Measurements from ENCODE around the gene FOSB. TPM values are rescaled to one million over a fixed set of nuclear protein-coding genes. Genes with fewer than 3 reads are reported as not detected.

Gene FOSB
- total RNA-seq, 1 donor from 2014 or later: 176 TPM

DNA sequence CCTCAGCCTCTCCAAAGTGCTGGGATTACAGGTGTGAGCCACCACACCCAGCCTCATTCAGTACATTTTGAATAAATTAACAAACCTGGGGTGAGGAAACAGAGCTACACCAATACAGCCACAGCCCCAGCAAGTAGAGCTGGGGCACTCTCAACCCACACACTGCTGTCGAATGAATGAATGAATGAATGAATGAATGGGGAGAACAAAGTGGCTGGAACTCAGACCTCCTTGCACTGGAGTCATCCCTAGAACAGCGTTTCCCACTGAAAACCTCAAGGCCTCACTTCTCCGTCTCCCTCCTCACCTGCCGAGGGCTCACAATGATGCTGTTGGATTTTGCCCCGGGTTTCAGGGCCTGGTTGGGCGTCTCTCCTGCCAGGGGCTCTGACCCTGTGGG is 46.9 kb upstream of the FOSB start:
- no peak overlapping the region for H3K4me3 Mint-ChIP-seq (ENCODE audit: unreplicated experiment)
- H3K27me3 Mint-ChIP-seq (ENCODE audit: unreplicated experiment): no peaks in the 10 kb centered on the region
- TF ChIP-seq, protein P1, sequence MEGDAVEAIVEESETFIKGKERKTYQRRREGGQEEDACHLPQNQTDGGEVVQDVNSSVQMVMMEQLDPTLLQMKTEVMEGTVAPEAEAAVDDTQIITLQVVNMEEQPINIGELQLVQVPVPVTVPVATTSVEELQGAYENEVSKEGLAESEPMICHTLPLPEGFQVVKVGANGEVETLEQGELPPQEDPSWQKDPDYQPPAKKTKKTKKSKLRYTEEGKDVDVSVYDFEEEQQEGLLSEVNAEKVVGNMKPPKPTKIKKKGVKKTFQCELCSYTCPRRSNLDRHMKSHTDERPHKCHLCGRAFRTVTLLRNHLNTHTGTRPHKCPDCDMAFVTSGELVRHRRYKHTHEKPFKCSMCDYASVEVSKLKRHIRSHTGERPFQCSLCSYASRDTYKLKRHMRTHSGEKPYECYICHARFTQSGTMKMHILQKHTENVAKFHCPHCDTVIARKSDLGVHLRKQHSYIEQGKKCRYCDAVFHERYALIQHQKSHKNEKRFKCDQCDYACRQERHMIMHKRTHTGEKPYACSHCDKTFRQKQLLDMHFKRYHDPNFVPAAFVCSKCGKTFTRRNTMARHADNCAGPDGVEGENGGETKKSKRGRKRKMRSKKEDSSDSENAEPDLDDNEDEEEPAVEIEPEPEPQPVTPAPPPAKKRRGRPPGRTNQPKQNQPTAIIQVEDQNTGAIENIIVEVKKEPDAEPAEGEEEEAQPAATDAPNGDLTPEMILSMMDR (IDR thresholded peaks at IDR 0.05): no peak
- H3K9me3 Mint-ChIP-seq (ENCODE audit: unreplicated experiment): no peaks in the 10 kb centered on the region
- no peak overlapping the region for H3K27ac Mint-ChIP-seq (ENCODE audit: unreplicated experiment)
- peaks cover 13% of the 10 kb centered on the region for H3K36me3 Mint-ChIP-seq (ENCODE audit: unreplicated experiment)
- no peak for DNase-seq (ENCODE audit: extremely low spot score, unreplicated experiment)
- peaks cover 32% of the 10 kb centered on the region for H3K4me1 Mint-ChIP-seq (ENCODE audit: unreplicated experiment)

DNA sequence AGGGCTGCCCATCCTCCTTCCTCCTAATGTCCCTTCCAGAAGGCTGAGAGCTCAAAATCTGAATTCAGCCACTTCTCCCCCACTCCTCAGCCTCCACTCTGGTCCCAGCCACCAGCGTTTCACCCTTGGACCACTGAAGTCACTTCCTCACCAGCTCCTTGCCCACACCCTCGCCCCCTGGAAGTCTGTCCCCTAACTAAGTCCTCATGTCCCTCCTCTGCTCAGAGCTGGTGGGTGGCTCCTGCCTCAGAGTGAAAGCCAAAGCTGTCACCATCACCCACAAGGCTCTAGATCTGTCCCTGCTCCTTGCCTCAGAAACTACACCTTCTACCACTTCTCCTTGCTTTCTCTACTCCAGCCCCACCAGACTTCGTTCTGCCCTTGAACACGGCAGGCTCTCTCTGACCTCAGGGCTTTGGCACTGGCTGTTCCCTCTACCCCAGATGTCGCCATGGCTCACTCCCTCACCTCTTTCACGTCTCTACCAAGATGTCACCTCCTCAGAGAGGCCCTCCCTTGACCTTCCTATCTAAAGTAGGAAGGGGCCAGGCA is 45.8 kb upstream of the FOSB start:
- peaks cover 7% of the 10 kb centered on the region for H3K36me3 Mint-ChIP-seq (ENCODE audit: unreplicated experiment)
- H3K27ac Mint-ChIP-seq (ENCODE audit: unreplicated experiment): peak overlapping the region; percentile 20
- H3K4me3 Mint-ChIP-seq (ENCODE audit: unreplicated experiment): peak overlapping the region; percentile 42
- H3K4me1 Mint-ChIP-seq (ENCODE audit: unreplicated experiment): peaks cover 34% of the 10 kb centered on the region
- H3K9me3 Mint-ChIP-seq (ENCODE audit: unreplicated experiment): no peaks in the 10 kb centered on the region
- no peak for DNase-seq (ENCODE audit: extremely low spot score, unreplicated experiment)
- no peaks in the 10 kb centered on the region for H3K27me3 Mint-ChIP-seq (ENCODE audit: unreplicated experiment)
- TF ChIP-seq, protein P1 (IDR thresholded peaks at IDR 0.05): no peak

DNA sequence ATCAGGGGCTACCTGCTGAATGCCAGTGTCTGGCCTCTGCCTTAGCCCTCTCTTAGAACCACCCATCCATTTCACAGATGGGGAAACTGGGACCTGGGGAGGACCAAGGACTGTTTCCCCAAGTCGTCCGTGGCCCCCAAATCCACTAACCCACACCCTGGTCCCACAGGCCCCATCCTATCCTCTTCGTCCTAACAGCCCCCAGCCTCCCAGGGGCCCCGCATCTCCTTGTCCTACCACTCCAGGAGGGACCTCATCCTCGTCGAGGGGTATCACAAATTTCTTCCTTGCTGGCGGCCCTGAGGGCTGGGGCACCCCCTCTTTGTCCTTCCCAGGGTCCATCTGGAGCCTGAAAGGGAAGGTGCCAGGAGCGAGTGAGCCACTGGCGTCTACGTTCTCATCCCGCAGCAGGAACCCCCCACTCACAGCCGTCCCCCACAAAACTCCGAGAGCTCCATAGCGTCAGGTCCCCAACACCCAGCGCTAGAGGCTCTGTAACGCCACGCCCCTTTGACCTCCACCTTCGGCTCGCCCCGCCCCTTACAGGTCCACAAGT is 44.7 kb upstream of the FOSB start:
- H3K4me1 Mint-ChIP-seq (ENCODE audit: unreplicated experiment): peaks cover 43% of the 10 kb centered on the region
- no peaks in the 10 kb centered on the region for H3K27me3 Mint-ChIP-seq (ENCODE audit: unreplicated experiment)
- H3K9me3 Mint-ChIP-seq (ENCODE audit: unreplicated experiment): no peaks in the 10 kb centered on the region
- peaks cover 3% of the 10 kb centered on the region for H3K36me3 Mint-ChIP-seq (ENCODE audit: unreplicated experiment)
- DNase-seq (ENCODE audit: extremely low spot score, unreplicated experiment): no peak
- TF ChIP-seq, protein P1 (IDR thresholded peaks at IDR 0.05): no peak
- H3K27ac Mint-ChIP-seq (ENCODE audit: unreplicated experiment): peak overlapping the region; percentile 99
- H3K4me3 Mint-ChIP-seq (ENCODE audit: unreplicated experiment): peak overlapping the region; percentile 93

DNA sequence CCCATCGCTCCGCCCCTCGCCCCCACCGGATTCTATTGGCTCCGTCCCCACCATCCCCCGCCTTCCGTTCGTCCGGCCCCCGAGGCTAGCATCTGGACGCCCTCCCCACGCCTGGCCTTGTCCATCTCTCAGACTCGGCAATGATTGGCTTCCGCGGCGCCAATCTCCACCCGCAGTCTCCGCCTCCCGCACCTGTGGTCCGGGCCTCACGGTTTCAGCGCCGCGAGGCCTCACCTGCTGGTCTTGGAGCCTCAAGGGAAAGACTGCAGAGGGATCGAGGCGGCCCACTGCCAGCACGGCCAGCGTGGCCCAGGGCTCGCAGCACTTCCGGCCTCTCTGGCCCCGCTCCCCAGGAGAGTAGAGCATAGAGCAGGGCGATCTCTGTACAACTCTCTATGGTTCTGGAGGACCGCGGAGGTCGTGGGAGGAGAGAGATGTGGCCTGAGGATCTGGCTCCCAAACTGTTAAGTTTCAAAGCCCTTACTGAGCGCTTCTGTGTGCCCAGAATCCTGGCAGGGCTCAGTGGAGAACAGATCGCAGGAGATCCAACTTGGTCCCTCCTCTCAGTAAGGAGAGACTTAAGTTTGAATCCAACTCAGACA is 44.1 kb upstream of the FOSB start, which contains the start of gene ERCC1:
Gene ERCC1, minus strand, starts transcription at position 329 of the 602 bp plus-strand sequence. CDS start 543 bp downstream, outside the sequence.
- H3K4me1 Mint-ChIP-seq (ENCODE audit: unreplicated experiment): peaks cover 47% of the 10 kb centered on the region
- peaks cover 3% of the 10 kb centered on the region for H3K36me3 Mint-ChIP-seq (ENCODE audit: unreplicated experiment)
- TF ChIP-seq, protein P1 (IDR thresholded peaks at IDR 0.05): no peak
- DNase-seq (ENCODE audit: extremely low spot score, unreplicated experiment): peak; percentile 97
- no peaks in the 10 kb centered on the region for H3K27me3 Mint-ChIP-seq (ENCODE audit: unreplicated experiment)
- peak within 1 kb of the TSS; percentile 93 for H3K4me3 Mint-ChIP-seq (ENCODE audit: unreplicated experiment)
- peak within 1 kb of the TSS; percentile 99 for H3K27ac Mint-ChIP-seq (ENCODE audit: unreplicated experiment)
- no peaks in the 10 kb centered on the region for H3K9me3 Mint-ChIP-seq (ENCODE audit: unreplicated experiment)

Data from osteocyte (in vitro differentiated cells).